GM10248 (cell line): ENCODE results near the gene POLR2A.

Experiments
- CTCF ChIA-PET: fragments of 300-600 bp; sonication (Branson Sonifier 250); formaldehyde crosslinking; extraction: SDS; loops from one replicate; lab custom pipeline; 2021; ENCODE audit warnings: antibody characterized with exemption; lab: Yijun Ruan, JAX
- POLR2A ChIA-PET: fragments of 350-650 bp; sonication (Branson Sonifier 250); formaldehyde crosslinking; extraction: SDS; loops from one replicate; lab custom pipeline; 2020; ENCODE audit warnings: antibody characterized with exemption; lab: Yijun Ruan, JAX
- DNase-seq: peaks from one replicate; pipeline ENCODE4 v3.0.0; 2012; ENCODE audit errors: extremely low spot score
- CTCF ChIP-seq: IDR thresholded peaks from 2 replicates; pipeline ENCODE4 v1.5.1; 2012; ENCODE audit warnings: mild to moderate bottlenecking, low read depth; ENCODE audit errors: extremely low read depth, missing control alignments, control extremely low read depth

Gene POLR2A

DNA sequence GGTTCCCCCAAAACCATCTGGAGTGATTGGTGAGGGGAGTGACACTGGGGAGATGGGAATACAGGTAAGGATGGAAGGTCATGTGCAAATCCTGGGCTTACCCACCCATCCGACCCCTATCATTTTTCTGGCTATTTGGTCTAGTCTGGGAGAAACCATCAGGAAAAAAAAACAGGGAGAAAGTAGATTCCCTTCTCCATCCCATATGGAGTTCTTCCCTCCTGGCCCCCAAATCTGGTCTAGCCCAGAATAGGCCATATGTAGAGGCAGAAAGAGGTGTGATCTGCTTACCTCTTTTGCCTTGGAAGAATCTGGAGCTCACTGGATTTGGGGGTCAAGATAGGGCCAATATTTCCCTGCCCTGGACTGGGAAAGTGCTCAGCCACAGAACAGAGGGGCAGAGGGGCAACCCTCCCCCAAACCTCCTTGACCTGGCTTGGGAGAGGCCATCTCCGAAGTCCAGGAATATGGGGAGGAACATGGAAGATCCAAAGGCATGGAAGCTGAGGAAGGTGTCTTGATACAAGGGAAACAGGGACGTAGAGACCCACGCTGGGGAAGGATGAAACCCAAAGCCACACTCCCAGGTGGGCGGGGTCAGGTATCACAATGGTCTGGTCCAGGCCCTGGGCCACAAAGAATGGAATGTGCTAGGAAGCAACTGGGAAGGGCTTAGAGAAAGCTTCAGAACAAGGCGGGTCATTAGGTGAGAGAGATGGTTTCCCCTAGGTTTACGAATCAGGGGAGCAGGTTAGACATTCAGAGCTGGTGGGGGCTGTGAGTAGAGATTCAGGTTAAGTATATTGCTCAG, 23.1 kb upstream of the POLR2A start:
- no peak for TF ChIP-seq CTCF
- CTCF ChIA-PET: interaction anchor here (0.6 to 2.0 kb wide), 2 partner anchors 16 to 24 kb away, joined by 3 to 6 read pairs; no protein-coding TSS in a partner anchor
- DNase-seq: no peak
- POLR2A ChIA-PET: interaction anchor here (0.5 kb wide), 1 partner anchor 39 kb away, joined by 3 read pairs; no protein-coding TSS in a partner anchor

DNA sequence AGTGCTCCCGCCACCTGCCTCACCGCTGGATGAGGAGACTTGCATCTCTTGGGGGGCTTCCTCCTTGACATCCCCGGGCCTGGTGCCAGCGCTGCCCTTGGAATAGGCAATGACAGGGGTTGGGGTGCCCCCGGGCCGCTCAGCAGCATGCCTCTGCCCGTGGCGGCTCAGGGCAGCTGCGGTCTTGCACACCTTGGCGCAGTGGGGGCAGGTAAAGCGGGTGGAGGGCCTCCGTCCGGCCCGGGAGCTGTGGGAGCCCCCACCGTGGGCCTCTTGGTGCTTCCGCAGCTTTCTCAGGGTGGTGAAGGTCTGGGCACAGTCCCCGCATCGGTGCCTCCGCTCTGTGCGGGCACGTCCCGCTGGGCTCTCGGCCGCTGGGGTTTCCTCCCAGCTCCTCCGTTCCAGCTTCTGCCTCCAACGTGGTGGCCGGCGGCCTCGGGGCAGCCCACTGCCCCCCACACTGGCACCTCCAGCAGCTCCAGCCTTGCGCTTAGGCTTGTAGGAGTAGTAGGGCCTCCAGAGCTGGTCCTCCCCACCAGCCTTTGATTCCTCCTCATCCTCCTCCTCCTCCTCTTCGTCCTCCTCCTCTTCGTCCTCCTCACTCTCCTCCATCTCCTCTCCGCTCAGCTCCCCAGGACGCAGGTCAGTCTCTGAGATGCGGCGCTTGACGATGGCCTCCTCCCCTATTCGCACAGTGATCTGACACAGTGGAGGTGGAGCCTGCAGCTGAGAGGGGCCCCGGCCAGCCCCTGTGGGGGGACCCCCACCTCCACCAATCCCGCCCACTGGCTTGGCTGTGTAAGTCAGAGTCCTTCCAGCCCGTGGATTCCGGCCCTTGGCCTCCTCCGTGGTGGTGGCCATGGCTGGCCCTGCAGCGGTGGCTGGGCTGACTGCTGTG, 21.4 kb upstream of the POLR2A start:
- no peak for TF ChIP-seq CTCF
- POLR2A ChIA-PET: interaction anchor here (0.5 to 1.0 kb wide), 3 partner anchors 22 to 23 kb away, joined by 3 to 6 read pairs (median 3); partner anchors contain the start of gene POLR2A
- CTCF ChIA-PET: interaction anchor here (0.9 to 2.0 kb wide), 5 partner anchors 14 to 127 kb away, joined by 3 to 6 read pairs (median 3); partner anchors contain the start of gene SOX15
- no peak for DNase-seq

GRCh38 chr17:7463372-7463846, 20.8 kb upstream of the POLR2A start:
- ChIA-PET CTCF (interaction anchor here (1.1 to 2.0 kb wide), 2 partner anchors 13 to 108 kb away, joined by 3 to 6 read pairs; no protein-coding TSS in a partner anchor), POLR2A (interaction anchor here (0.5 to 0.8 kb wide), 3 partner anchors 18 to 22 kb away, joined by 3 to 8 read pairs (median 6); partner anchors contain the start of gene POLR2A)
- TF ChIP-seq CTCF: no peak
- no peak for DNase-seq

- DNase-seq: no peak
- POLR2A ChIA-PET: interaction anchor here (0.6 to 0.8 kb wide), 2 partner anchors 19 to 98 kb away, joined by 4 to 8 read pairs; no protein-coding TSS in a partner anchor
- CTCF ChIA-PET: interaction anchor here (1.9 kb wide), 1 partner anchor 12 kb away, joined by 4 read pairs; no protein-coding TSS in a partner anchor
- TF ChIP-seq CTCF: no peak
These were observed 20.1 kb upstream of the POLR2A start for GRCh38 chr17:7464081-7464480.

DNA sequence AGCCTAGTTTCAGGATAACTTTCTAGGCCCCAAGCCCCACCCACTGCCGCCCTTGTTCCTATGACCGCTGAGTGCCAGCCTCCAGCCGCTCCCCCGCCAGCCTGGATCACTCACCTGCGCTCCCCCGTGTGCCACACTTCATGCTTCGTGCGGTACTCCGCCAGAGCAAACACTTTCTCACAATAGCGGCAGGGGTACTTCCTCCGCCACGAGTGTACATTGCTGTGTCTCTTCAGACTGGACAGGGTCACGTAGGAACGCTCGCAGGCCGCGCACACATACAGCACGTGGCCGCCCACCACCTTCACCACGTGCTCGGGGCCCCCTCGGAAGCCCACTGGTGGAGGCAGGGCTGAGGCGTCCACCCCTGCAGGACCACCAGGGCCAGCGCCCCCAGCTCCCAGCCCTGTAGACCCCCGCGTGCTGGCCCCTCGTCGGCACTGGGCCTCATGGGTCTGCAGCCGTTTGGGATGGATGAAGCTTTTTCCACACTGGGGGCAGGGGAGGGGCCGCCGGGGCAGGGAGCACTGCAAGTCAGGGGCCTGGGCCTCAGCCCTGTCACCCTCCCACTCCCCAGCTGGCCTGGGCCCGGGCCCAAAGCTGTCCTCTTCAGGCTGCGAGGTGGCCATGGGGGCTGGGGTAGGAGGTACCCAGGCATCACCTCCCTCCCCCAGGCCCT, 18.4 kb upstream of the POLR2A start:
- DNase-seq: no peak
- CTCF ChIA-PET: interaction anchor here (1.3 to 1.9 kb wide), 3 partner anchors 10 kb away, joined by 3 to 6 read pairs (median 4); no protein-coding TSS in a partner anchor
- TF ChIP-seq CTCF: no peak
- POLR2A ChIA-PET: interaction anchor here (0.7 to 1.1 kb wide), 2 partner anchors 61 to 78 kb away, joined by 3 read pairs; no protein-coding TSS in a partner anchor
